GM06990 (cell line): ENCODE results near the gene EIF4B.

Experiments used
- DNase-seq: peaks from one replicate; pipeline ENCODE4 v3.0.0-alpha.2; 2011; ENCODE audit not compliant: insufficient read length; ENCODE audit errors: extremely low read depth
- H3K27me3 ChIP-seq: replicated peaks from 2 replicates; pipeline ENCODE4 v1.6.0; 2011; ENCODE audit warnings: low read length; ENCODE audit not compliant: control insufficient read depth, insufficient read depth
- H3K36me3 ChIP-seq: 2 replicates; pipeline ENCODE4 v1.5.1; 2011; ENCODE audit warnings: low read length; ENCODE audit not compliant: control insufficient read depth, insufficient read depth
- H3K4me3 ChIP-seq: replicated peaks from 2 replicates; pipeline ENCODE4 v1.5.1; 2011; ENCODE audit warnings: low read depth, mild to moderate bottlenecking, control low read depth, low read length
- TF ChIP-seq, protein P1 (sequence below): IDR thresholded peaks from 2 replicates; pipeline ENCODE4 v1.5.1; 2011; ENCODE audit warnings: low read length, control low read depth, mild to moderate bottlenecking, inconsistent platforms; ENCODE audit not compliant: insufficient read depth, poor library complexity, severe bottlenecking

Gene EIF4B

DNA sequence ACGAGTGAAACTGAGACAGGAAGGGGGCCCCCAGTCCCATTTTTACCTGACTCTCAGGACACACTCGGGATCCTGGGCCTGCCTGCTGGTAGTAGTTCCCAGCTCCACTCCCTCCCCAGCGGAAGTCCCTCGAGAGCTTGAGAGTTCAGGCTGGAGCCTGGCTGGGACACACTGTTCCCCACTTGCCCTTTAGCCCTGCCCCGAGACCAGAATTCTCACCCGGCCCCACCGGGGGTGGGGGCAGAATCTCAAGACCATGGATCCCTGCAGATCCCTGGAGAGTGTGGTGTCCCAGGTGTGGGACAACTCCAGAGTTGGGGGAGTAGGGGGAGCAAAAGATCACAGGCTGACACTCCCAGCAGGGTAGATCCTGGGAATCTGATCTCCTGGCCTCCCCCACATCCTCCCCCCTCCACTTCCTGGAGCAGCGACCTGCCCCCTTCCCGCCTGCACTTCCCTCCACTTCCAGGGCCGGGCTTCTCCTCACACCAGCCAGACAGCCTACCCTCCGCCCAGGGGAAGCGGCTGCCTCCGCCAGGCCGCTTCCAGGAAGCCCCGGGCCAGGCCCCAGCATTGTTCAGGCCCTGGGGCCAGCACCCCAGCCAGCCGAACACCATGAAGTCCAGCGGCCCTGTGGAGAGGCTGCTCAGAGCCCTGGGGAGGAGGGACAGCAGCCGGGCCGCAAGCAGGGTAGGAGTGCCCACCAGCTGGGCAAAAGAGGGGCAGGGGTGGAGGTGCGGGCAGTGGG lies 43.5 kb downstream of the EIF4B start, which contains the start of gene TNS2:
Gene TNS2 (plus strand): TSS at position 495 of the 748 bp plus-strand sequence. CDS start 121 bp downstream, at position 616.
- Histone ChIP-seq H3K4me3 (no peak within 1 kb of the TSS), H3K27me3 (peaks cover 3% of the 10 kb centered on the region), H3K36me3 (no peaks in the 10 kb centered on the region)
- no peak for DNase-seq
- TF ChIP-seq, protein P1, sequence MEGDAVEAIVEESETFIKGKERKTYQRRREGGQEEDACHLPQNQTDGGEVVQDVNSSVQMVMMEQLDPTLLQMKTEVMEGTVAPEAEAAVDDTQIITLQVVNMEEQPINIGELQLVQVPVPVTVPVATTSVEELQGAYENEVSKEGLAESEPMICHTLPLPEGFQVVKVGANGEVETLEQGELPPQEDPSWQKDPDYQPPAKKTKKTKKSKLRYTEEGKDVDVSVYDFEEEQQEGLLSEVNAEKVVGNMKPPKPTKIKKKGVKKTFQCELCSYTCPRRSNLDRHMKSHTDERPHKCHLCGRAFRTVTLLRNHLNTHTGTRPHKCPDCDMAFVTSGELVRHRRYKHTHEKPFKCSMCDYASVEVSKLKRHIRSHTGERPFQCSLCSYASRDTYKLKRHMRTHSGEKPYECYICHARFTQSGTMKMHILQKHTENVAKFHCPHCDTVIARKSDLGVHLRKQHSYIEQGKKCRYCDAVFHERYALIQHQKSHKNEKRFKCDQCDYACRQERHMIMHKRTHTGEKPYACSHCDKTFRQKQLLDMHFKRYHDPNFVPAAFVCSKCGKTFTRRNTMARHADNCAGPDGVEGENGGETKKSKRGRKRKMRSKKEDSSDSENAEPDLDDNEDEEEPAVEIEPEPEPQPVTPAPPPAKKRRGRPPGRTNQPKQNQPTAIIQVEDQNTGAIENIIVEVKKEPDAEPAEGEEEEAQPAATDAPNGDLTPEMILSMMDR, result no peak

DNA sequence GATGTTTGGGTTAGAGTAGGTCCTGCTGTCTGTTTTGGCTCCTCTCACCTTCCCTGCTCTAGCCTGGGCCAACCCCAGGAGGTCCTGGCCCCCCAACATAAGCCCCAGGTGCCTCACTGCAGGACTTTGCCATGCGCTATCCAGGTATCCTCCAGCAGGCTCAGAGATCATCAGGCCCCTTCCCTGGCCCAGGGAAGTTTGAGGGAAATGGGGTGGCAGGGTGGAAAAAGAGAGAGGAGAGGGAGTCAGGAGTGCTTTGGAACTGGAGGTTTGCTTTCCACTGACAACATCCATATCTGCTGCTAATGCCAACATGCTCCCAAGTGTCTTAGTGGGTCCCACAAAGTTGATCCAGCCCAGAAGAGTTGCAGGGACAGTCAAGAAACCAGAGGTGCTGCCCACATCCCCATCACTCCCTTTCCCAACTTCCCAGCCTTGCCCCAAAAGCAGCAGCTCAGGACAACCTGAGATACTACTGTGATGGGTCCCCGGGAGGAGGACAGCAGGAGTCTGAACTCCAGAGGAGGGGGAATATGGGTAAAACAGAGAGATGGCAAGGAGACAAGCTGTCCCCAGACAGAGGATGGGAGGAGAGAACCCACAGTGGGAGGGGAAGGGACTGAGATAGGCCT lies 44.3 kb downstream of the EIF4B start:
- H3K27me3 ChIP-seq, result peaks cover 3% of the 10 kb centered on the region
- no peak overlapping the region for H3K4me3 ChIP-seq
- H3K36me3 ChIP-seq, result no peaks in the 10 kb centered on the region
- TF ChIP-seq, protein P1, result no peak
- DNase-seq, result no peak

DNA sequence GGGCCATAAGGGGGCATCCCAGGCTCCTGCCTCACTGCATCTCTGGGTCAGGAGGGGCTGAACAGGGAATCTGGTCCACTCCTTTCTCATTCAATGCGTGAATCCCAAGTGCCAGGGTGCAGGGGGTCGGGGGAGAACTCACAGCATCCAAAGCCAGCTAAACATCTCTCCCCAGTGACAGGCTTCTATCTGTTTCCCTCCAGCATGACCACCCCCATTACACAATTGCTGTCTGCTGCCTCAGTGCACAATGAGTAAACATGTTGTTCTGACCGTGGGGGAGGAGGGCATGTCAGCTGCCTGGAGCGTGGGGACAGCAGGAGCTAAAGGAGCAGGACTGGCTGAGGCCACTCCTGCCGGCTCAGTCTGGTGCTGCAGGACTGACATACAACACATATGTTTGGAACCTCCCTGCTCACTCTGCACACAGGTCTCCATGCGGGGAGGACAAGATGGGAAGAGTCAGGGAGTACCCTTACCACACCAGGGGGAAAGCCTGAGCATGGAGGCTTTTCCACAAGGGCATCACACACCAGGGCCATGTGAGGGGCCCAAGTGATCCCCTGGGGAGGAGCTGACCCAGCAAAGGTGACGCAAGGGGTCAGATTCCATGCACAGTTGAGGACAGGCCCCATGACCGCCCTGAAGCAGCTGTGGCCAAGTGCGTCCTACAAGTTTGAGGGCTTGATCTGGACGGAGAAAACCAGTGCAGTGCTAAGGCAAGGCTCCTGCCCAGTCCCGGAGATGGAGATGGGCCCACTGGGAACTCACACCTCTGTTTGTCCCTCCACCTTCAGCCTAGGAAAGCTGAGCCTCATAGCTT lies 45.0 kb downstream of the EIF4B start:
- TF ChIP-seq, protein P1, result no peak
- Histone ChIP-seq H3K27me3 (peaks cover 3% of the 10 kb centered on the region), H3K36me3 (no peaks in the 10 kb centered on the region), H3K4me3 (no peak overlapping the region)
- DNase-seq, result no peak

DNA sequence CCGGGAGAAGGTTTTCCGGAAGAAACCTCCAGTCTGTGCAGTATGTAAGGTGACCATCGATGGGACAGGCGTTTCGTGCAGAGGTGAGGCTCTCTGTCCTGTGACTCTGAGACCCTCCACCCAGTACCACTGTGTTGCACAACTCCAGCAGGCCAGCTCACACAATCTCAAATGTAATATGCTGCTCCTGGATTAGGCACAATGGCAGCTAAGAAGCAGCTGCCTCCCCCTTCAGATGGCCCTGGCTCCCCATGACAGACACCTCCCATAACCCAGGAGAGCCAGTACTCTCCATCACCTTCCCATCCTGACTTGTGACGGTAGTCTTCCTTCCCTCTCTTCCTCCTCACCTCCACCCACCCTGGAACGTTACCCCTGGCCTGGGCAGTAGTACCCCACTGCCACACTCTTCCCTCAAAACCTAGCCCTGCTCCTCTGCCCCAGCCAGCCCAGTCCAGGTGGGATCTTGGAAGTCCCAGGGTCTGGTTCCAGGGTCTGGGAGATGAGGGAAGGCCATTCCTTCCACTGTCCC lies 45.7 kb downstream of the EIF4B start:
- TF ChIP-seq, protein P1, result no peak
- no peaks in the 10 kb centered on the region for H3K27me3 ChIP-seq
- H3K36me3 ChIP-seq, result no peaks in the 10 kb centered on the region
- DNase-seq, result no peak
- H3K4me3 ChIP-seq, result no peak overlapping the region

DNA sequence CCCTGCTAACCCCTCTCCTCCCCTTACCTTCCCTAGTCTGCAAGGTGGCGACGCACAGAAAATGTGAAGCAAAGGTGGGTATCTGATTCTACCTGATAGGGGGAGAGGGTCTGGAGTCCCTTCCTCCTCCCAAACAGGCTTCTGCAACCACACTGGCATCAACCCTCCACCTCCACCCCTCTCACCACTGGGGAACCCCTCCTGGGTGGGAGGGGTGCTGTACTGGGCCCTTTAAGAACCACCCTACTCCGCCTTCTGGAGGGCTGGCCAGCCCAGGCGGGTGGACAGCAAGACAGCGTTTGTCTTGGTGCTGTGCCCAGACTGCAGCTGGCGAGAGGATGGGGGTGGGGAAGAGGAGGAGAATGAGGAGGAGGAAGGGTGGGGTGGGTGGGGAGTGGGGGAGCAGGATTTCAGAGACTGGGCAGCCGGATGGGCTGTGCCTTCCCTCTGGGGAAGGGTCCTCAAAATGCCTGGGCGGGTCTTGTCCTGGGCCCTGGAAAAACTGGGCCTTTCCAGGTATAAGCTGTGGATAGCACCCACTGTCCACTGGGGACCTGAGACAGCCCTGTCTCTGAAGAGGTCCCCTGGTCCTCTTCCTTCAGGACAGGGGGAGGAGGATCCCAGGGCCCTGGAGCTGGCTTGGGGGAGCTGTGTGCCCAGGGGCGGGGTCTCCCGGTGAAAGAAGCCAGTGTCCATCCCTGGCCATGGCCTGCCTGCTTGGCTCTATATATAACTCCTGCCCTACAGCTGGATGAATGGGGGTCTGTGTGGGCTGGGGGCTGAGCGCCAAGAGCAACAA lies 46.4 kb downstream of the EIF4B start:
- Histone ChIP-seq H3K4me3 (no peak overlapping the region), H3K27me3 (no peaks in the 10 kb centered on the region), H3K36me3 (no peaks in the 10 kb centered on the region)
- TF ChIP-seq, protein P1, result no peak
- no peak for DNase-seq
